GM19193 (cell line): Measurements from ENCODE around the gene SCARB2.

ENCODE experiments used
- POLR2A ChIP-seq: IDR thresholded peaks from 4 replicates; pipeline ENCODE4 v1.6.1; 2011; ENCODE audit not compliant: insufficient read depth, insufficient read length; ENCODE audit errors: extremely low read depth

Gene SCARB2

DNA sequence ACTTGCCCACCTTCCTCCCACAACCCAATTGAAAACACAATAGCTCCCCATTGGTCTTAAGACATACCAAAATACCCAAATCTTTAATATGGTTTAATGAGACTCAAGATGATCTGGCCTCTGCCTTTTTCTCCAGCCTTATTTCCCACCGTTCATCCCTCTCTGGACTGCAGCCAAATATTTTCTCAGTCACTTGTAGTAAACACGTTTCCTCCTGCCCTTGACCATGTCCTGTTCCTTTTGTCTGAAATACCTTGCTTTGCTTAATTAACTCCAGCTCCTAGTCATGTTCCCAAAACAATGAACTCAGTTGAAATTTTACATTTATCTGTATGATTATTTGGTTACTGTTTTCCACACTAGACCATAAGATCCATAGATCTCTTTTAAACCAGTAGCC, 57.0 kb downstream of the SCARB2 start:
- no peak for TF ChIP-seq POLR2A

DNA sequence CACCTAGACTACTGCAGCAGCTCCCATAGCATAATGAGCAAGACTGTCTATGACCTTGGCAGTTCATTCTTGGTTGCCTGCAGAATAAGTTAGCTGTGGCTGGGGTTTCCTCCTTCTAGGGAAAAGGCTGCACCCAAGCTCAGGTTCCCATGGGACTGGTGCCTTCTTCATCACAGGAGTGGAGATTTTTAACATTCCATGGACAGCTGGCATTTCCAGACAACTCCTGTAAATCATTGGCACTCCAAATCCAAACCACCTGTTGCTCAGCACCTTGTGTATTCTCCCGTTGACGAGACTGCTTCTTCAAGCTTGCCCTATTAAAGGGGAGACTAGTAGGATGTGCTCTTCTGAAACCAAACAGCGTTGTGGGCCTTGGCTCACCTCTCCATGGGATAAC, 57.6 kb downstream of the SCARB2 start:
- TF ChIP-seq POLR2A = no peak

GRCh38 chr4:76153356-76153755, 60.3 kb downstream of the SCARB2 start:
- TF ChIP-seq POLR2A = no peak

DNA sequence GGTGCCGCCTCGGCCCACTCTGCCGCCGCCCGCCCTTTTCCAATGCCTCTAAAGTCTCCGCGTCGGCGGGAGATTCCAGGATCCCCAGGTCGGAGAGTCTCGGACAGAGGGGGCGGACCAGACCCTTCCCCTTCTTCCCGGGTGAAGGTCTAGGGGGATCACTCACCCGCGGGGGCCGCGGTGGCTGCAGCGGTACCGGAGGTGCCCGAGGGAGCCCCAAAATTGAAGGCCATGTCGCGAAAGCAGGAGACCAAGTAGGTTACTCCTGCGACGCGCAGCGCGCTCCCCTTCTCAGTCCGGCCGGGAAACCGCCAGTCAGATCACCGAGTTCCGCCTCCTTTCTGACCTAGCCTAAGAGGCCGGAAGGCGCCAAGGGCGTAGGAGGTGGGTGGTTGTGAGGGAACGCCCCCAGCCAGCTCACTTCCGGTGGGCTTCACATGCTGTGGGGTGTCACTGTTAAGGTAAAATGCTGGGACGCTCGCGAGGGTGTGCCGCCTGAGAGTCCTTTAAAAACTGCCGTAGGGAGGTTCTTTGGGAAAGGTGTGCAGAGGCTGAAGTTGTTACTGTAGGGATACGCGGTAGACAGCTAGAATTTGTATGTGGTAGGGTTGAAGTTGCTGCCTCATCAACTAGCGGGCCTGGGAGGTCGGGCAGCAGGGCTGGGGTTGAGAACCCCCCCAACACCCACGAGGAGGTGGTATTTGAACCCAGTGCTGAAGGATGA, 65.3 kb downstream of the SCARB2 start, which contains the start of gene NUP54:
TSS of gene NUP54 (minus strand) at position 256 of the 724 bp plus-strand sequence. CDS start at position 233, 23 bp downstream.
- peak; percentile 93 for TF ChIP-seq POLR2A

DNA sequence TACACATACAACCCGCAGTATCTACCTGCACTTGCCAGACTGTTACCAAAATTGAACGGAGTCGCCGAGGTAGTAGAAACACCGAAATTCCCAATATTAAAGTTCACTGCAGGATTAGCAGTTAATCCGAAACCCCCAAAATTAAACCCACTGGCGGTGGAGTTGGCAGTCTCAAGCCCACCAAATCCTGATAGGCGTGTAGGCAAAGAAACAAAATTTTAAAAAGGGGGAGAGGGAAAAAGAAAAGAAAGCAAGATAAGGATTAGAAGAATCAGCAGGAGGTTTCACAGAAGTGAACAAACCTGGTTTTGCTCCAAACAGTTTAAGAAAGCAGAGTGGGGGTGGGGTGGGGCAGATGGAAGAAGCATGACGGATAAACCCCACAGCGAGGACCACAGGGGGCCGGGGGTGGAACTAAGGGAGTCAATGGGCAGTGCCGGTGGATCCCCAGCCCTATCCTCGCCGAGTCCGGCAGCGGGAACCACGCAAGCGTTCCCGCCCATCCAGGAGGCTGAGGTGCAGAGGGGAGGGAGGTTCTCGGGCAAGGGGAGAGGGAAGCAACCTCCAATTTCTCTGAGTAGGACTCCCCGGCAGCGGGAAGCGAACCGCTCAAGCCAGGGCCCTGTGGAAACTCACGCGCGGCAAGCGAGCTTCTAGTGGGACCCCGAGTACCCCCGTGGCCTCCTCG, 66.0 kb downstream of the SCARB2 start:
- TF ChIP-seq POLR2A = no peak

DNA sequence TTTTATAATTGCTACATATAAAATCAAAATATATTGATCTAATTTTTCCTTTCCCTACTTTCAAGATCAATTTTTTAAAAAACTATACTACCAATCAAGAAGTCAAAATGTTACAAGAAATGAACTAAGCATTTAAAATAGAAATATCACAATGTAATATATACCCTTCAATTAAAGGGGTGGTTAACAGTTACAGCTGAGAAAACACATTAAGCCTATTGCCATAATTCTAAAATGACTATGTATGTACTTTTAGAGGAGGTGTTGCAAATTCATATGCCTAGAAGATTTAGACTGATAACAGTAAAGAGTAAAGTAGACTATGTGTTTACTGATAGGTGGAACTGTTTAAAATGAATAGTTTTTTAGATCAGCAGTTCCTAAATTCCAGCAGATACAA, 69.1 kb downstream of the SCARB2 start:
- no peak for TF ChIP-seq POLR2A

DNA sequence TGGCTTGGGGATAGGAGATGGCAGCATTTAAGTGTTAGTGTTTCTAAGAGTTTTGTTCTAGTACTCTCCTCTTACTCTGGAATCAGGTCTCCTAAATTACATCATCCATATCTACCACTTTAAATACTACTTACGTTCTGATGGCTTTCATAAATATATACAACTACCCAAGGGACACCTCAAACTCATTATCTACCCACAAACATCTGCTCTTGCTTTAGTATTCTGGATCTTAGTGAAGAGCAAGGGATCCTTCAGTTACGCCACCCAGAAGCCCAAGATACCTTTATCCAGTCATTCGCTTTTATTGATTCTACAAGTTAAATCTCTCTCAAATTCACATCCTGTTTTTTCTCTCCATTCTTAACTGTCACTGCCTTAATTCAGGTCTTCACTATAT, 72.4 kb downstream of the SCARB2 start:
- TF ChIP-seq POLR2A = no peak

DNA sequence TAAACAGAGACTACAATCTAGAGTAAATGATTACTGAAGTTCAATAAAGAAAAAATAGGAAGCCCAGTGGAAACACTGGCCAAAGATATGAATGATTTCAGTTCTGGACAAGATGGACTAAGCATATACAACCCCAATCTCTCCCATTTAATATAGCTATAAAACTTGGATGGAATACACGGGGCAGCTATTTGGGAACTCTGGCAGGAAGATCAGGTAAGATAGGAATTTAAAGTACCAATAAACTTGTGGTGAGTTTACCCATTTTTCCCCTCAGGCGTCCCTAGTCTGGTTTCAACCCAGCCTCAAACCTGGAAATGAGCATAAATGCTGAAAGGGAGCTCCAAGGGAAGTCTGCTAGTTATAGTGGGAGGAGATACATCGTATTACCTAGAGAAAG, 85.9 kb downstream of the SCARB2 start:
- no peak for TF ChIP-seq POLR2A

DNA sequence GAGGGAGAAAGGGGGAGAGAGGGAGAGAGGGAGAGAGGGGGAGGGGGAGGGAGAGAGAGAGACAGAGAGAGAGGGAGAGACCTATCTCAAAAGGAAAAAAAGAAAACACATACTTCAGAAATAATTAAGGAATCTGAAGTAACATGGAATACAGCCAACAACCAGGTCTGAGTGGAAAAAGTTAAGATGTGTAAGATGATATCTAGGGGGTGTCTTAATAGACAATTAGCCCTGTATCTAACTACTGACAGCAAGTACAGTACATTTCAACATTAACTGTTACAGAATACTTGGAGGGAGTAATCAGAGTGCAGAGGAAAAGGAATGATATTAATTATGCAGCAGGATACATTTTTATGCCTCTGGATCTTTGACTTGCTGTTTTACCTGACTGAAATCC, 87.8 kb downstream of the SCARB2 start:
- no peak for TF ChIP-seq POLR2A

GRCh38 chr4:76120199-76120598, 93.4 kb downstream of the SCARB2 start:
- TF ChIP-seq POLR2A = no peak

DNA sequence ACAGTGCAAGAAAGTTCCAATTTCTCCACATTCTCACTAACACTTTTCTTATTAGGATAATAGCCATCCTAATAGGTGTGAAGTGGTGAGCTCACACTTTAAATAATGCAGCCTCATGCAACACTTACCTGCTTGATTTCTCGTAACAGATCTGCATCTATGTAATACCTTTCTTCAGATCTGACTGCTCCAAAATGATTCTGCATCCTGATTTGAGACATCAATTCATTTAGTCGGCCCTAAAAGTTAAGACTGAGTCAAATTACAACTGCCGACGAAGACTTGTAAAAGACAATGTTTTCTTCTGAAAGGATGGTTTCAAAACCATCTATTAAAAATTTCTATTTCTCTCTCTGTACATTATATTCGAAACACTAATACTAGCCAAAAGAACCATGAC, 96.1 kb downstream of the SCARB2 start:
- no peak for TF ChIP-seq POLR2A

DNA sequence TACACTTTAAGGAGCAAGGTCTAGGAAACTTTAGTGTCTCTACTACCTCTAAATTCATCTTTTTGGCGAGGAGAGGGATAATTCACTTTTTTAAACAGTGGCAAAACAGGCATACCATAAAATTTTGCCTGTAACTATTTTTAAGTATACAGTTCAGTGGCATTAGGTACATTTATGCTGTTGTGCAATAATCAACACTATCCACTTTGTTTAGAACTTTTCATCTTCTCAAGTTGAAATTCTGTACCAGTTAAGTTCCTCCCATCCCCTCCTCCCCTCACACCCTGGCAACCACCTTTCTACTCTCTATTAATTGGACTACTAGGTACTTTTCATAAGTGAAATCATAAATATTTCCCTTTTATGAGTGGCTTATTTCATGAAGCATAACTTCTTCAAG, 96.8 kb downstream of the SCARB2 start:
- no peak for TF ChIP-seq POLR2A
